Dendritic cell treated with granulocyte-macrophage colony-stimulating factor and Interleukin-4, amounts not matched to agents 40 ng/mL and 50 ng/mL, for 4 days (primary cell): ENCODE measurements around the gene WNT9B.
"Not testable (repeated sequence)": the region's sequence is repeated elsewhere in the genome, so short reads cannot be mapped to it uniquely, and the experiment has no call there.

ENCODE experiments used
- H3K27ac Mint-ChIP-seq: one replicate; pipeline ENCODE4 v1.8.0; 2022; ENCODE audit warnings: mild to moderate bottlenecking, mixed read lengths
- H3K27me3 Mint-ChIP-seq: one replicate; pipeline ENCODE4 v1.8.0; 2022; ENCODE audit warnings: mild to moderate bottlenecking, mixed read lengths
- H3K36me3 Mint-ChIP-seq: one replicate; pipeline ENCODE4 v1.8.0; 2022; ENCODE audit warnings: low read depth, mixed read lengths
- H3K4me1 Mint-ChIP-seq: one replicate; pipeline ENCODE4 v1.8.0; 2022; ENCODE audit warnings: low read depth, mixed read lengths
- H3K4me3 Mint-ChIP-seq: one replicate; pipeline ENCODE4 v1.8.0; 2022; ENCODE audit warnings: mild to moderate bottlenecking, moderate library complexity, mixed read lengths
- H3K9me3 Mint-ChIP-seq: one replicate; pipeline ENCODE4 v1.8.0; 2022; ENCODE audit warnings: mixed read lengths
- intact Hi-C: fragments of 100-400 bp; cut with micrococcal nuclease; formaldehyde crosslinking; loops from one replicate; pipeline ENCODE4 v1.15.0; 2022

WNT9B gene

GRCh38 chr17:46908068-46908737 is 56.8 kb downstream of the WNT9B start:
- peaks cover 11% of the 10 kb centered on the region for H3K4me1 Mint-ChIP-seq
- H3K4me3 Mint-ChIP-seq, result no peak overlapping the region
- H3K36me3 Mint-ChIP-seq, result no peaks in the 10 kb centered on the region
- intact Hi-C loops, result no loop called here
- H3K9me3 Mint-ChIP-seq, result no peaks in the 10 kb centered on the region
- H3K27me3 Mint-ChIP-seq, result peaks cover 11% of the 10 kb centered on the region
- no peak overlapping the region for H3K27ac Mint-ChIP-seq

GRCh38 chr17:46910179-46910927 is 59.0 kb downstream of the WNT9B start:
- H3K36me3 Mint-ChIP-seq, result no peaks in the 10 kb centered on the region
- H3K27ac Mint-ChIP-seq, result no peak overlapping the region
- peaks cover 9% of the 10 kb centered on the region for H3K4me1 Mint-ChIP-seq
- H3K27me3 Mint-ChIP-seq, result peaks cover 13% of the 10 kb centered on the region
- no peak overlapping the region for H3K4me3 Mint-ChIP-seq
- intact Hi-C loops, result no loop called here
- H3K9me3 Mint-ChIP-seq, result no peaks in the 10 kb centered on the region

GRCh38 chr17:46911311-46911710 is 59.9 kb downstream of the WNT9B start:
- Mint-ChIP-seq H3K4me1 (no peaks in the 10 kb centered on the region), H3K36me3 (no peaks in the 10 kb centered on the region), H3K27ac (no peak overlapping the region), H3K9me3 (no peaks in the 10 kb centered on the region), H3K4me3 (no peak overlapping the region), H3K27me3 (peaks cover 12% of the 10 kb centered on the region)
- intact Hi-C loops, result no loop called here

GRCh38 chr17:46915596-46915995 is 64.2 kb downstream of the WNT9B start:
- Mint-ChIP-seq H3K4me3 (no peak overlapping the region), H3K36me3 (no peaks in the 10 kb centered on the region), H3K27ac (no peak overlapping the region), H3K27me3 (peaks cover 6% of the 10 kb centered on the region), H3K4me1 (no peaks in the 10 kb centered on the region), H3K9me3 (no peaks in the 10 kb centered on the region)
- intact Hi-C loops, result no loop called here

GRCh38 chr17:46916211-46916610 is 64.8 kb downstream of the WNT9B start:
- H3K36me3 Mint-ChIP-seq, result no peaks in the 10 kb centered on the region
- H3K9me3 Mint-ChIP-seq, result no peaks in the 10 kb centered on the region
- peaks cover 4% of the 10 kb centered on the region for H3K27me3 Mint-ChIP-seq
- no peak overlapping the region for H3K4me3 Mint-ChIP-seq
- H3K27ac Mint-ChIP-seq, result no peak overlapping the region
- intact Hi-C loops, result no loop called here
- H3K4me1 Mint-ChIP-seq, result no peaks in the 10 kb centered on the region

- intact Hi-C loops, result no loop called here
- H3K36me3 Mint-ChIP-seq, result no peaks in the 10 kb centered on the region
- no peak overlapping the region for H3K4me3 Mint-ChIP-seq
- H3K27ac Mint-ChIP-seq, result no peak overlapping the region
- peaks cover 4% of the 10 kb centered on the region for H3K27me3 Mint-ChIP-seq
- no peaks in the 10 kb centered on the region for H3K4me1 Mint-ChIP-seq
- H3K9me3 Mint-ChIP-seq, result no peaks in the 10 kb centered on the region
These were observed 65.2 kb downstream of the WNT9B start for GRCh38 chr17:46916623-46917022.

- H3K4me3 Mint-ChIP-seq, result no peak overlapping the region
These were observed 65.7 kb downstream of the WNT9B start for GRCh38 chr17:46917041-46917440.

GRCh38 chr17:46917516-46917915 is 66.1 kb downstream of the WNT9B start:
- Mint-ChIP-seq H3K27ac (no peak overlapping the region), H3K9me3 (no peaks in the 10 kb centered on the region), H3K4me3 (no peak overlapping the region), H3K36me3 (peaks cover under 1% of the 10 kb centered on the region), H3K4me1 (no peaks in the 10 kb centered on the region), H3K27me3 (peaks cover 4% of the 10 kb centered on the region)
- intact Hi-C loops, result no loop called here

More at GRCh38 chr17:46917041-46917440, 65.7 kb downstream of the WNT9B start:
- Mint-ChIP-seq H3K27me3 (peaks cover 4% of the 10 kb centered on the region), H3K36me3 (no peaks in the 10 kb centered on the region), H3K9me3 (no peaks in the 10 kb centered on the region), H3K4me1 (no peaks in the 10 kb centered on the region), H3K27ac (no peak overlapping the region)
- intact Hi-C loops, result no loop called here

- Mint-ChIP-seq H3K4me3 (peak overlapping the region; percentile 28), H3K4me1 (peaks cover 24% of the 10 kb centered on the region), H3K36me3 (peaks cover 28% of the 10 kb centered on the region)
- intact Hi-C loops, result loop anchor here (2.0 kb wide), 1 partner anchor 45 kb away; no protein-coding TSS in a partner anchor
- not testable (repeated sequence) for H3K27ac Mint-ChIP-seq, H3K27me3 Mint-ChIP-seq, H3K9me3 Mint-ChIP-seq
These were observed 70.6 kb downstream of the WNT9B start for GRCh38 chr17:46921962-46922361.

- H3K9me3 Mint-ChIP-seq, result no peaks in the 10 kb centered on the region
- peak overlapping the region; percentile 98 for H3K27ac Mint-ChIP-seq
- intact Hi-C loops, result loop anchor here (2.0 kb wide), 1 partner anchor 46 kb away; no protein-coding TSS in a partner anchor
- peaks cover 33% of the 10 kb centered on the region for H3K36me3 Mint-ChIP-seq
- peaks cover 2% of the 10 kb centered on the region for H3K27me3 Mint-ChIP-seq
- peaks cover 29% of the 10 kb centered on the region for H3K4me1 Mint-ChIP-seq
- H3K4me3 Mint-ChIP-seq, result peak overlapping the region; percentile 85
These were observed 71.1 kb downstream of the WNT9B start for GRCh38 chr17:46922487-46922803.

- Mint-ChIP-seq H3K4me1 (peaks cover 34% of the 10 kb centered on the region), H3K4me3 (peak within 1 kb of the TSS; percentile 85), H3K27ac (peak within 1 kb of the TSS; percentile 98), H3K27me3 (peaks cover 2% of the 10 kb centered on the region), H3K9me3 (no peaks in the 10 kb centered on the region), H3K36me3 (peaks cover 39% of the 10 kb centered on the region)
- intact Hi-C loops, result loop anchor here (2.0 kb wide), 1 partner anchor 46 kb away; no protein-coding TSS in a partner anchor
These were observed 71.6 kb downstream of the WNT9B start, which contains the start of gene GOSR2 for GRCh38 chr17:46922804-46923635. TSS of gene GOSR2 (plus strand) at chr17:46923160. CDS start at chr17:46923193, 33 bp downstream.

- intact Hi-C loops, result no loop called here
- Mint-ChIP-seq H3K27ac (no peak overlapping the region), H3K9me3 (no peaks in the 10 kb centered on the region), H3K36me3 (peaks cover 62% of the 10 kb centered on the region), H3K4me1 (peaks cover 42% of the 10 kb centered on the region), H3K27me3 (peaks cover 2% of the 10 kb centered on the region), H3K4me3 (no peak overlapping the region)
These were observed 73.9 kb downstream of the WNT9B start for GRCh38 chr17:46925185-46925868.

- peaks cover 85% of the 10 kb centered on the region for H3K36me3 Mint-ChIP-seq
- H3K9me3 Mint-ChIP-seq, result no peaks in the 10 kb centered on the region
- no peak overlapping the region for H3K4me3 Mint-ChIP-seq
- no peak overlapping the region for H3K27ac Mint-ChIP-seq
- intact Hi-C loops, result no loop called here
- H3K27me3 Mint-ChIP-seq, result no peaks in the 10 kb centered on the region
- peaks cover 42% of the 10 kb centered on the region for H3K4me1 Mint-ChIP-seq
These were observed 77.3 kb downstream of the WNT9B start for GRCh38 chr17:46928467-46929261.
